DMS153 treated with DMSO at 0.1 percent for 48 hours (cell line): ENCODE data around the gene PAM.
"Not testable (repeated sequence)": the region's sequence is repeated elsewhere in the genome, so short reads cannot be mapped to it uniquely, and the experiment has no call there.

ENCODE experiments used
- DNase-seq: peaks from one replicate; lab custom pipeline; 2025; ENCODE audit not compliant: unreplicated experiment; lab: John Stamatoyannopoulos, UW

The PAM gene

GRCh38 chr5:102750151-102750834 lies 4.8 kb upstream of the PAM start:
- DNase-seq: no peak

GRCh38 chr5:102751903-102752376 lies 3.2 kb upstream of the PAM start:
- not testable (repeated sequence) for DNase-seq

- no peak for DNase-seq
Measured at GRCh38 chr5:102753889-102754766, 977 bp upstream of the PAM start.

- peak; percentile 10 for DNase-seq
Measured at GRCh38 chr5:102755686-102756371, 724 bp downstream of the PAM start.

DNA sequence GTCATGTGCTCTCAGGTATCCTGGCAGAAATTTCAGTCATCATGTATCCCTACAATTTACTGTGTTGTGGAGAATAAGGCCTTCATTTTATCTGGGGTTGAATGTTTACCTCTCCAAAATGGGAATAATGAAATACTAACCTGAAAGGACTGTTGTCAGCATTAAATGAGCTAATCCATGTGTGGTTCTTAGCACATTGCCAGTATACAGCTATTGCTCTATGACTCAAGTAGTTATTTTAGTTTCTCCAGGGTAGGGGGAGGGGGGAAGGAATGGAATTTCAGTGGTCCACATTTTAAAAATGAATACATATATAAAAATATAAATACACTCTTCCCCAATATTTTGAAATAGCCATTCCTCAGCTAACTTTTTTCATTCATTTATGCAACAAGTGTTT lies 3.5 kb downstream of the PAM start:
- DNase-seq: no peak

- no peak for DNase-seq
Measured at GRCh38 chr5:102759289-102759688, 4.2 kb downstream of the PAM start.

- DNase-seq: no peak
Measured at GRCh38 chr5:102759700-102760099, 4.6 kb downstream of the PAM start.

GRCh38 chr5:102760815-102761214 lies 5.7 kb downstream of the PAM start:
- no peak for DNase-seq

DNA sequence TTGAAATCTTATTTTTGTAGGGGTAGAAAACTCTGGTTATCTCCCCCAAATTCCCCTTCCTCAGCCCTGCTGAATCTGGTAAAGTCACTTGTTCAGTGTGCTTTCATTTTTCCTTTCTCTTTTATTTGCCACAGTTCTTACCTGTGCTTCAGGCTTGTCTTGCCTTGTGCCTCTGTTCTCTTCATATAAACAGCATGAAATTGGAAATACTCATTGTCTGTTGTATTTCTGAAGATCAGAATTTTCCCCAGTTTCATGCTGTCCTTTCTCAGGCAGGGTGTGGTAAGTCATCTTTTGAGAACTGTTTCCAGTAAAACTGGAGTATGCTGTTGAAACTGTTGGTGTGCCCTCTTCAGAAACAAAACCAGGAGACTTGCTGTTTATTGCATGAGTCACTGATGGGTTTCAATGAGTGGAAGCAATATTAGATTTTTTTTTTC lies 7.0 kb downstream of the PAM start:
- DNase-seq: peak; percentile 37

GRCh38 chr5:102762562-102763227 lies 7.6 kb downstream of the PAM start:
- DNase-seq: no peak

DNA sequence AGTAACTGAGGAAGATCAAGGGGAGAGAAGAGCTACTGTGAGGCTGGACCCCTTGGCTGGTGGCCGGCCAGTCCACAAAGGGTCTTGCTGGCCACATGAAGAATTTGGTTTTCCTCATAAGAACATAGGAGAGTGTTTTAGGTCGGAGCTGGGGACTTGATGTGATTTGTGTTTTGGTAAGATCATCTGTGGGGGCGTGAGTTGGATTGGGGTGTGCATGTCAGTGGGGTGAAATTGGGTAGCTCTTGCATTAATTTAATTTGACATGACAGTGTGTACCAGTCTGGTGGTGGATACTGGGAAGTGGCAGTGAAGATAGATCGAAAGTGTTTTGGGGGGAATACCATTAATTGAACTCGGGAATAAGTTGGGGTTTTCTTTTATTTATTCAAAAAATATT lies 8.6 kb downstream of the PAM start:
- no peak for DNase-seq

GRCh38 chr5:102764381-102765004 lies 9.4 kb downstream of the PAM start:
- no peak for DNase-seq

DNA sequence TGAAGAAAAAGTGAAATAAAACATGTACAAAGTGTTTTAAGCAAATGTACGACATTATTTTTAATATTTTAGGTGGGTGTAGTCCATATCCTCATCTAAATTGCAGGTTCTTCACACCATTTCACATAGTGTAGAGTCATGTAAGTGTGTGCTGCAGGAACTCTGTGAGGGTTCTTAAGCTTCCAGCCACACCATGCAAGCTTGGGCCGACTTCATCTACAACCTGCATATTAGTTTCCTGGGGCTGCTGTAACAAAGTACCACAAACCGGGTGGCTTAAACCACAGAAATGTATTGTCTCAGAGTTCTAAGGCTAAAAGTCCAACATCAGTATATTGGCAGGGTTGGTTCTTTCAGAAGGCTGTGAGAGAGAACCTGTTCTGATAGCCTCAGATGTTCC lies 10.2 kb downstream of the PAM start:
- no peak for DNase-seq

DNA sequence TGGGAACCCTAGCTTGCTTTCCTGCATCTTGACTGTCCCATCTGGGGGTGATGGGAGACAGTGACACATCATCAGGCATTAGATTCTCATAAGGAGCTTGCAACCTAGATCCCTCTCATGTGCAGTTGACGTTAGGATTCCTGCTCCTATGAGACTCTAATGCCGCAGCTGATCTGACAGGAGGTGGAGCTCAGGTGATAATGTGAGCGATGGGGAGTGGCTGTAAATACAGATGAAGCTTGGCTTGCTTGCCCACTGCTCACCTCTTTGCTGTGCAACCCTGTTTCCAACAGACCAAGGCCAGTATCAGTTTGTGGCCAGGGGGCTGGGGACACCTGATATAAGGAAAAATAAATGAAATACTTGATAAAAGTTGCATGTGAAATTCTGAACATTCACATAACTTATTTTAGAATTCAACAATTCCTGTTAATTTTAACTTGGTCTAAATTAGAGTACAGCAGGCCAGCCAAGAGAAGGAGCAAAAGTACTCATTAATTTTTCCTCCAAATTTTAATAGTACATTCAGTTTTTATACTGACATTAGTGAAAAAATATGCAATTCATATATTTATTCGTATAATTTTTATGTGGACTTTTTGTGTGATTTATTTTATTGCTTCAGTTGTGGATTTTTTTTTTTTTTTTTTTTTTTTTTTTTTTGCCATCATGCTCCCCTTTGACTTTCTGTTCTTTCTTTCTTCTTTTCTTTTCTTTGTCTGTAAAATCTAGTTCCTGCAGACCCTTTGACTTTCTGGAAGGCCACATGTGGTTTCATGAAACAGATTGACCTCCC lies 11.4 kb downstream of the PAM start:
- DNase-seq: no peak

- no peak for DNase-seq
Measured at GRCh38 chr5:102767862-102768261, 12.8 kb downstream of the PAM start.

DNA sequence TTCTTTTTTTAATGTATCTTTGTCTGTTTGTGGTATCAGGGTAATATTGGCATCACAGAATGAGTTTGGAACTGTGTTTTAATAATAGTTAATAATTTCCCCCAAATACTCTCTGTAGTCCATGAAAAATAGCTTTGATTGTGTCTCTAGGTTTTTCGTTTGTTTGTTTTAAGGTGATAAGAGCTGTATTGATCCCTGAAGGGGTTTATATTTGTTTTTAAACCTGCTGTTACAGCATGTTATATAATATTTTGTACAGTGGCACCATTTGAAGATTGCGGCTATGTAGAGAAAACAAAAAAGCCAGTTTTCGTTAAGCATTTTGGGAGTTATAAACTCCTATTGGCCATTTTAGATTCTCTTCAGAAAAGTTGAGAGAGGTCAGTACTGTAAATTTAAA lies 15.7 kb downstream of the PAM start:
- no peak for DNase-seq

GRCh38 chr5:102771435-102771834 lies 16.3 kb downstream of the PAM start:
- no peak for DNase-seq

- no peak for DNase-seq
Measured at GRCh38 chr5:102772273-102772672, 17.2 kb downstream of the PAM start.

DNA sequence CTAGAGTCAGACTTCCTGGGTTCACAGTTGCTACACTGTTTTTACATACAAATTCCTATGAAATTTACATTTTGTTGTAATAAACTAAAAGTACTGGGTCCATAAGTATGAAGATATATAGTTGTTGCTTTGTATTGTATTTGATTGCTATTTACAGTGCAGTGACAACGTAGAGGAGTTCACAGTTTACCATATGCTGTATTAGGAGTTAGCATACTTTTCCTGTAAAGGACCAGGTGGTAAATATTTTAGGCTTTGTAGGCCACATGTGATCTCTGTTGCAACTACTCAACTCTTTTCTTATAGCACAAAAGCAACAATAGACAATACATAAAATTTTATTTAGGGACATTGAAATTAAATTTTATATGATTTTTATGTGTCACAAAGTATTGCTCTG lies 18.0 kb downstream of the PAM start:
- no peak for DNase-seq

- DNase-seq: not testable (repeated sequence)
Measured at GRCh38 chr5:102775756-102776155, 20.7 kb downstream of the PAM start.
